Measurements from ENCODE around the gene FKBP6.

GRCh38 chr7:73343671-73344380, 15.9 kb downstream of the FKBP6 start:
- TF ChIP-seq CTCF (IDR thresholded peaks at IDR 0.05; ENCODE audit: borderline replicate concordance, extremely low read depth, low read length, poor library complexity, severe bottlenecking), result no peak
- TF ChIP-seq EZH2 (IDR thresholded peaks at IDR 0.05; ENCODE audit: borderline replicate concordance, low read depth, low read length, severe bottlenecking), result no peak

Measured in DND-41 (cell line).